ENCODE measurements around the gene DNAH10.

DNA sequence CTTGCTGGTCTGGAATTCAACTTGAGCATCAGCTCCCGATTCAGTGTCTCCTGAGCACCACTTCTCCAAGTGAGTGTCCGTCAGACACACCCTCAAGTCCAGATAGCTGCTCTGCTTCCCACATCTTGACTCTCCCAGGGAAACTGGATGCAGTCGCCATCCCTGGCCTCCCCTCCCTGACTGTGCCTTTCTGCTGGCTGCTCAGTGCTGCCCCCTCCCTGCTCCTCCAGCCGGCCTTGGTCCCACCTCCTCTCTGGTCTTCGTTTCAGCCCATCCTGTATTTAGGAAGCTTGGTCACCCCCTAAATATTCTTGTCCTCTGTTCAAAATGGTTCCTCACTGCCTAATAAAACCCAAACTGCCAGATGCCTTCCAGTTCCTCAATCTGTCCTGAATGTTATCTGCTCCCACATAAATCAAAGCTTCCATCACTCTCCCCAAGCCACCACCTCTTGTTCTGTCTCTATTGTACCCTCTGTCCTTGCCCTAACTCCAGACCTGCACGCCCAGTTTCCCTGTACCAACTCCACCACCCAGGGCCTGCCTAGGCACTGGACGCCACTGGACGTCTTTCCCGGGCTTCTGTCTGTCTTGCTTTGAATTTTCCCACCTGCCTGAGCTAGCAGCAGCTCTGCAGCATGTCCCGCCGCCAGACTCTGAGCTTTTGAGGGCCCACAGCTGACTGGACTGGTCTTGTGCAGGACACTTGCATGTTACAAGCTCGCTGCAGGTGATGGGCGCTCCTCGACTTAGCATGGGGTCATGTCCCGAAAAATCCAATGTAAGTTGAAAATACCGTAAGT lies 176.8 kb downstream of the DNAH10 start:
- TF ChIP-seq, protein P1, sequence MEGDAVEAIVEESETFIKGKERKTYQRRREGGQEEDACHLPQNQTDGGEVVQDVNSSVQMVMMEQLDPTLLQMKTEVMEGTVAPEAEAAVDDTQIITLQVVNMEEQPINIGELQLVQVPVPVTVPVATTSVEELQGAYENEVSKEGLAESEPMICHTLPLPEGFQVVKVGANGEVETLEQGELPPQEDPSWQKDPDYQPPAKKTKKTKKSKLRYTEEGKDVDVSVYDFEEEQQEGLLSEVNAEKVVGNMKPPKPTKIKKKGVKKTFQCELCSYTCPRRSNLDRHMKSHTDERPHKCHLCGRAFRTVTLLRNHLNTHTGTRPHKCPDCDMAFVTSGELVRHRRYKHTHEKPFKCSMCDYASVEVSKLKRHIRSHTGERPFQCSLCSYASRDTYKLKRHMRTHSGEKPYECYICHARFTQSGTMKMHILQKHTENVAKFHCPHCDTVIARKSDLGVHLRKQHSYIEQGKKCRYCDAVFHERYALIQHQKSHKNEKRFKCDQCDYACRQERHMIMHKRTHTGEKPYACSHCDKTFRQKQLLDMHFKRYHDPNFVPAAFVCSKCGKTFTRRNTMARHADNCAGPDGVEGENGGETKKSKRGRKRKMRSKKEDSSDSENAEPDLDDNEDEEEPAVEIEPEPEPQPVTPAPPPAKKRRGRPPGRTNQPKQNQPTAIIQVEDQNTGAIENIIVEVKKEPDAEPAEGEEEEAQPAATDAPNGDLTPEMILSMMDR (conservative IDR thresholded peaks at IDR 0.05) = no peak
- no peak for TF ChIP-seq EZH2 (IDR thresholded peaks at IDR 0.05; ENCODE audit: low read depth)
